Activated T-cell treated with anti-CD3 and anti-CD28 coated beads, Interleukin-2, amount 50 U/mL, for 4 hours (primary cell): ENCODE results near the gene LARGE1. TPM values are rescaled to one million over a fixed set of nuclear protein-coding genes. Genes with fewer than 3 reads are reported as not detected.

Experiments
- ATAC-seq, 2 donors: fragments of 200-7000 bp; cut with Tn5 transposase; one replicate each; pipeline ENCODE4 v1.10.0; 2021
- DNase-seq: peaks from one replicate; pipeline ENCODE4 v3.0.0-alpha.2; 2020
- H3K27me3 Mint-ChIP-seq: one replicate; pipeline ENCODE4 v1.8.0; 2021; ENCODE audit warnings: low read depth, mixed read lengths
- H3K36me3 Mint-ChIP-seq: one replicate; pipeline ENCODE4 v1.8.0; 2022; ENCODE audit warnings: mixed read lengths; ENCODE audit not compliant: insufficient read depth
- H3K4me1 Mint-ChIP-seq: one replicate; pipeline ENCODE4 v1.8.0; 2021; ENCODE audit warnings: low read depth, mixed read lengths
- H3K4me3 Mint-ChIP-seq: one replicate; pipeline ENCODE4 v1.8.0; 2021; ENCODE audit warnings: mild to moderate bottlenecking, moderate library complexity, mixed read lengths
- H3K9me3 Mint-ChIP-seq: one replicate; pipeline ENCODE4 v1.8.0; 2021; ENCODE audit warnings: mixed read lengths
- total RNA-seq, 3 donors: library from RNA; stranded (reverse); gene quantifications; one replicate each; pipeline ENCODE4 v1.2.1, GENCODE V29; 2021

Gene LARGE1
- total RNA-seq, 3 donors from 2014 or later, result 0.73 to 2.2 (median 1.0) TPM

DNA sequence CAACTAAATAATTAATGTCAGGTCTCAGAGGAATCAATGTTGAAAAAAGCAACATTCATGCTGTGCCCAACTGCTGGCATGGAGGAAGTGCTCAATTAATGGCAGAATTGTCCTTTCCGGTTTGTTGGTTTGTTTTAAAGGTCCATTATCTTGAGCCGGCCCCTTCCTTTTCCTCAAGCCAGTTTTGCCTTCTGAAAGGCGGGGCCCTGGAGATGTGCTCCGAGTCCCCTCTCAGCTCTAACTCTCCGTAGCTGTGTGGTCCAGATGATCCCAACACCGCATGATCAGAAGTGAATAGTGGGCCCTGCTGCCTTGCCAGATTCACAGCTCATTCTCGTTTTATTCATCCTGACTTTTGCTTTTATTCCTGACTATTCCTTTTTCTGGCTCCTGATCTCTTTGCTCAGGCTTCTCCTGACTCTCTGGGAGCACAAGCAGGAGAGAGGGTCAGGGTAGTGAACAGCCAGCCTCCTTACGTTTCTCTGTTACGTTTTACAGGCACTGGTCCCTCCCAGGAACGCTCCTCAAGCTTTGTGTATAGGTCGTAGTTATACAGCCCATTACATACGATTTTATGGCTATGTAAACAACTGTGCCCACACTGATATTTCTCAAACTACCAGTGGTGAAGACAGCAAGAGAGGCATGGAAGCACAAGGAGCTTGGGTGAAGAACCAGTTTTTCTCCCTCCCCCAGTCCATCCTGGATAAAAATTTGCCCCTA, 265.9 kb downstream of the LARGE1 start:
- H3K36me3 Mint-ChIP-seq, result no peaks in the 10 kb centered on the region
- no peaks in the 10 kb centered on the region for H3K27me3 Mint-ChIP-seq
- DNase-seq, result no peak
- no peaks in the 10 kb centered on the region for H3K4me1 Mint-ChIP-seq
- ATAC-seq, result no peak
- peaks cover 20% of the 10 kb centered on the region for H3K9me3 Mint-ChIP-seq
- H3K4me3 Mint-ChIP-seq, result no peak overlapping the region

DNA sequence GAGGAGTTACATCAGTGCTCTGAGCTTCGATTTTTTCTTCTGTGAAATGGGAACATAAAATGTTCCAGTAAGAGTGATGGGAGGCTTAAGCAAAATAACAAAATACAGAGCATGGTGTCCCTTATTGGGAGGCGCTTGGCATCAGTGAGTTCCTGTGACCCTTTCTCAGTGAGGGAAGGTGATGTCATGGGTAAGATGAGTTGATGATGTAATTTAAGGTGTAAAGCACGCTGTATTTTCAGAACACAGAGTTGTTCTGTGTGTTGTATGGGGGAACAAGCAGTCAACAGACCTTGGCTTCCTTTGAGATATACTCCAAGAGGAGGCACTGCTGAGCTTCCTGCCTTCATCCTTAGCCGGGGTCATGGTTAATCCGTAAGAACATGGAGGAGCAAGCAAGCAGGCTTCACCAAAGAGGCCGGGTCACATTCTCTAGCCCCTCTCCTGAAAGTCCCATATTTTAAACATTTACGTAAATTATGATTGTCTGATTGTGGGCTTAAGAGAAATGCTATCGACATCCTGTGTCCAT, 266.7 kb downstream of the LARGE1 start:
- DNase-seq (no peak), ATAC-seq (no peak)
- no peak overlapping the region for H3K4me3 Mint-ChIP-seq
- no peaks in the 10 kb centered on the region for H3K36me3 Mint-ChIP-seq
- no peaks in the 10 kb centered on the region for H3K27me3 Mint-ChIP-seq
- H3K4me1 Mint-ChIP-seq, result no peaks in the 10 kb centered on the region
- peaks cover 20% of the 10 kb centered on the region for H3K9me3 Mint-ChIP-seq

DNA sequence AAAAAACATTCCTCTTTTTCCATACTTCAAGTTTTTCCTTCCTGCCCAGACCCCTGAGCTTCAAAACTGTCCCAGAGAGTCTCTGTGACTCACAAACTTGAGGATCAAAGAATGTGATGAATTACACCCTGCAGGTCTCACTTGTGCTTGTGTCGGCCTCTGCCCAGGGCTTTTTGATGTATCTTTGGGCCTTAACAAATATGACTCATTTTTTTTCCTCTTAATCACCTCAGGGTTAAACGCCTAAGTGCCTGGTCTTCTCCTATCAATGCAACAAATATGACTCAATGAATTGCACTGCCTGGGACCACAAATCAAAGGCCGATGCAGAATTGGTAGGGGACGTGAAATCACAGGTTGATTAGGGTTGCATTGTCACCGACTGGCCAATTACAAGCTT, 267.7 kb downstream of the LARGE1 start:
- Mint-ChIP-seq H3K9me3 (peaks cover 20% of the 10 kb centered on the region), H3K27me3 (no peaks in the 10 kb centered on the region), H3K36me3 (no peaks in the 10 kb centered on the region), H3K4me3 (no peak overlapping the region), H3K4me1 (no peaks in the 10 kb centered on the region)
- DNase-seq, result no peak
- ATAC-seq, result no peak

DNA sequence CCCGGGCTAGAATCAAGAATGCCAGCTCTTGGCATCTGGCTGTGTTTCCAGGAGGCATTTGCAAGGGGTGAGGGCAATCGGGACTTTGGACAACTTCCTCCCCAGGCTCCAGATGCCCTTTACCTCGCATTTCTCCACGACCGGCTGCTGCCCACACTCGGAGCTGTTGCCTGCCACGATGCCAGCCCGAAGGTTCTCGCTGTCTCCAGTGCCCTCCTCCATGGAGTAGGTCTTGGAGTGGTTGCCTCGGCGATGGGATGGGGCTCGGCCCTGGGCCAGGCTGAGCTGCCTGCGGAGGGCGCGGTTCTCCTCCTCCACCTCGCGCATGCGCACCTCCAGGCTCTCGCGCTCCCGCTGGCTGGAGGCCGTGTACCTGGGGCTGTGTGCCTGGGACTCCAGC, 270.0 kb downstream of the LARGE1 start:
- H3K36me3 Mint-ChIP-seq, result no peaks in the 10 kb centered on the region
- peaks cover 12% of the 10 kb centered on the region for H3K9me3 Mint-ChIP-seq
- DNase-seq, result no peak
- no peaks in the 10 kb centered on the region for H3K4me1 Mint-ChIP-seq
- H3K4me3 Mint-ChIP-seq, result no peak overlapping the region
- H3K27me3 Mint-ChIP-seq, result no peaks in the 10 kb centered on the region
- ATAC-seq, result no peak

DNA sequence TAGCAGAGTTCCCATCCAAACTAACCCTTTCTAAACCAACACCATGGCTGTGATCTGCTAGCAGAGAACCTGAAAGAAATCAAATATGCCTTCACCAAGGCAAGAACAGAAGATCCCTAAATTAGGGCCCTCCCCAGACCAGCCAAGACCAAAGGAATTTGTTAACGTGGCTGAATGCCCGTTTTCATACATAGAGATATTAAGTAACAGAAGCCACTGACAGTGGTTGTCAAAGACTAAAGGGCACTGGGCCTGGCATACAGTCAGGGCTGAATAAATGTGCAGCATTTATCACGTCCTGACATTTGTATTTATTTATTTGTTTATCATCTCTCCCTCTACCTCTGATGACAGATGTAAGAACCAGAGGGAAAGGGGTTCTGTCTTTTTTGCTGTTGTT, 271.8 kb downstream of the LARGE1 start:
- H3K9me3 Mint-ChIP-seq, result peaks cover 10% of the 10 kb centered on the region
- no peak for DNase-seq
- ATAC-seq, result no peak
- no peaks in the 10 kb centered on the region for H3K4me1 Mint-ChIP-seq
- H3K36me3 Mint-ChIP-seq, result no peaks in the 10 kb centered on the region
- H3K27me3 Mint-ChIP-seq, result no peaks in the 10 kb centered on the region
- H3K4me3 Mint-ChIP-seq, result no peak overlapping the region

DNA sequence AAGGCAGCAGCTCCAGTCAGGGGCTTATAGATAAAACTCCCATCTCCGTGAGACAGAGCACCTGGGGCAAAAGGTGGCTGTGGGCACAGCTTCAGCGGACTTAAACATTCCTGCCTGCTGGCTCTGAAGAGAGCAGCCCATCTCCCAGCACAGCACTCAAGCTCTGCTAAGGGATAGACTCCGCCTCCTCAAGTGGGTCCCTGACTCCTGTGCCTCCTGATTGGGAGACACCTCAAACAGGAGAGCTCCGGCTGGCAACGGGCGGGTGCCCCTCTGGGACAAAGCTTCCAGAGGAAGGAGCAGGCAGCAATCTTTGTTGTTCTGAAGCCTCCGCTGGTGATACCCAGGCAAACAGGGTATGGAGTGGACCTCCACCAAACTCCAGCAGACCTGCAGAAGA, 279.4 kb downstream of the LARGE1 start:
- Mint-ChIP-seq H3K27me3 (no peaks in the 10 kb centered on the region), H3K9me3 (peaks cover 18% of the 10 kb centered on the region), H3K4me3 (no peak overlapping the region), H3K4me1 (no peaks in the 10 kb centered on the region), H3K36me3 (no peaks in the 10 kb centered on the region)
- no peak for DNase-seq
- no peak for ATAC-seq

DNA sequence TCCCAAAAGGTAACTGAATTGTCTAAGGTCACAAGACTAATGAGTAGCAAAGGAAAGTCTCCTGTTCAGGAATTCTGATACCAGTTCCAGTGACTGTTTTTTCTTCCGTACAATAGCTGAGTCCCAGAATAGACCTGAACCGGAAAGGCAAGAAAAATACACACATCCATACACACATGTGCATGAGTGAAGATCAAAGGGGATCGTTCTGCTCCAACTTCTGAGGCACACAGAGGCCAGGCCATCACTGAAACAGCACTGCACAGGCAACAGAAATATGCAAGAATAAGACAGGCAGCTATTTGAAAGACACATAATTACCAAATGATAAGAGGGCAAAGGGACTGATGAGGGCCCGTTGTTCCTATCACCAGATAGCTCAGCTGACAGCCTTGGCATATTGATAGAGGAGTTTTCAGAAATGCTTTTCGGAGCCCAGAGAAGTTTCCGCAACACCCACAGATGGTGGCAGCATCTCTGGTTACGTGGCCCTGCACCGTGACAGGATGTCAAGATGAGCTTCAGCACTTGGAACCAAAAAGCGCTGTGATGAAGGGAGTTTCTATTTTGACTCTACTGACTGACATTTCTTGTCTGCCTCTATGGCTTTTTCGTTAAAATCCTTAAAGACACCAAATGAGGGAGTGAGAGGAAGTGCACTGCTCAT, 280.6 kb downstream of the LARGE1 start:
- H3K27me3 Mint-ChIP-seq, result no peaks in the 10 kb centered on the region
- H3K4me3 Mint-ChIP-seq, result no peak overlapping the region
- H3K36me3 Mint-ChIP-seq, result no peaks in the 10 kb centered on the region
- no peak for DNase-seq
- no peak for ATAC-seq
- no peaks in the 10 kb centered on the region for H3K4me1 Mint-ChIP-seq
- H3K9me3 Mint-ChIP-seq, result peaks cover 19% of the 10 kb centered on the region

DNA sequence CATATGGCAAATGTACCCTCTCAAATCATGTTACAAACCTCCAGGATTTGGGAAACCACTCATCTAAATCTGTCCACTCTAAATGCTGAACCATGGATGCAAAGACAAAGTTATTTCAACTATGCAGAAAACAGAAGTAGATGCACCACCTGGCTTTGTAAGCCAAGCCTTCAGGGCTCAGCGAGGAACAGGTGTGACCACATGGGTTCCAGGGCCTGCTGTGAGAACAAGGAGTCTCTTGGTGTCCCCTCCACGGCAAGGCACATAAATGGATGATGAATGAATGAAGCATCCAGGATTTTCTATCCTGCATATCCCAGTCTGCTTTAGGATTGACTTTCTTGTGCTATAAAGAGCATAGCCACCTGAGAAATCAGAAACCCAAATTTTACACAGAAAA, 284.5 kb downstream of the LARGE1 start:
- ATAC-seq, result no peak

DNA sequence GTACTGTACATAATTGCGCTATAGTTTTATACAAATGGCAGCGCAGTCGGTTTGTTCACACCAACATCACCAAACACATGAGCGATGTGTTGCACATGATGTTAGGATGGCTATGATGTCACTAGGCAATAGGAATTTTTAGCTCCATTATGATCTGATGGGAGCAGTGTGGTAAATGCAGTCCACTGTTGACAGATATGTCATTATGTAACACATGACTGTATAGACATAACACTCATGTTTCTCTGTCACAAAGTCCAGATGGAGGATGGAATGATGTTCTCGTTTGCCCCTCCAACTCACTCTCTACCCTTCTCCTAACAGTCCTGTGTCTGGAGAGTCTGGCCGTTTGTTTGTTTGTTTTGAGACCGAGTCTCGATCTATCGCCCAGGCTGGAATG, 288.5 kb downstream of the LARGE1 start:
- no peak for ATAC-seq
- H3K27me3 Mint-ChIP-seq, result no peaks in the 10 kb centered on the region
- H3K36me3 Mint-ChIP-seq, result peaks cover 2% of the 10 kb centered on the region
- no peaks in the 10 kb centered on the region for H3K4me1 Mint-ChIP-seq
- DNase-seq, result no peak
- H3K9me3 Mint-ChIP-seq, result peaks cover 15% of the 10 kb centered on the region
- H3K4me3 Mint-ChIP-seq, result no peak overlapping the region

More for the DNA sequence above, 284.5 kb downstream of the LARGE1 start:
- Mint-ChIP-seq H3K27me3 (no peaks in the 10 kb centered on the region), H3K4me1 (no peaks in the 10 kb centered on the region), H3K4me3 (no peak overlapping the region), H3K9me3 (peaks cover 9% of the 10 kb centered on the region), H3K36me3 (peaks cover 2% of the 10 kb centered on the region)
- DNase-seq, result no peak

DNA sequence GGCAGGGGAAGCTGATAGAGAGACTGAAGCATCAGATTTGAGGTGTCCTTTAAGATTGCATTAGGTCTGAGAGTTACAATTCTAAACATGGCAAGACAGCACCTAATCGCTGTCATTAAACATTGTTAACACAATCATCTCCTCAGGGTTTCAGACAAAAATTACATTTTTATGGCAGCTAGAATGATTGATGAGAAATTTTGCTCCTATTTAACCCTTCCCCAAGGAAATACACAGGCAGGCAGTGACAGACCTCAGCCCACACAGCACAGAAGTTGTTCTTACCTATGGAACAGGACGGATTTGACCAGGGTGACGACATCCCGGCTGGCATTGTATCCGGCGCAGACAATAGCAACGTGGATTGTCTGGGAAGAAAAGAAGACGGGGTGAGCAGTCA, 294.3 kb downstream of the LARGE1 start:
- no peak for DNase-seq
- Mint-ChIP-seq H3K27me3 (no peaks in the 10 kb centered on the region), H3K9me3 (peaks cover 11% of the 10 kb centered on the region), H3K36me3 (no peaks in the 10 kb centered on the region), H3K4me3 (no peak overlapping the region), H3K4me1 (no peaks in the 10 kb centered on the region)
- ATAC-seq, result no peak

DNA sequence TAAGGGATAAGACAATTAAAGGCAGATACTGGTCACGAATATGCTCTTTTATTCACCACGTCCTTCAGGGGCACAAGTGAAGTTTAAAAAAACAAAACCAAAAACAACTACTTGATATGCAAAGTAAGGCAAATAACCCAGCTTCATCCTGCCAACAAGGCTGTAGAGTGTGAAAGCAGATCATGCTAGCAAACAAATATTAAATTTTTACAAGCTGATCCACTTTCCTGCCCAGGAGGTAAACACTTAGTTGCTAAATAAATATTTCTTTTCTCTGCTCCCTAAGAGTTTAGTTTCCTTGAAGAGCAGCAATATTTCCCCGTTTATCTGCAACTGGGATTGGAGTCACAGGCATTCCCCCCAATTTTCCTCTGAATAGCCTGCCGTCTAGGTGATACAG, 300.2 kb downstream of the LARGE1 start:
- Mint-ChIP-seq H3K4me1 (no peaks in the 10 kb centered on the region), H3K36me3 (no peaks in the 10 kb centered on the region), H3K4me3 (no peak overlapping the region), H3K9me3 (no peaks in the 10 kb centered on the region), H3K27me3 (no peaks in the 10 kb centered on the region)
- ATAC-seq, result no peak
- DNase-seq, result no peak

DNA sequence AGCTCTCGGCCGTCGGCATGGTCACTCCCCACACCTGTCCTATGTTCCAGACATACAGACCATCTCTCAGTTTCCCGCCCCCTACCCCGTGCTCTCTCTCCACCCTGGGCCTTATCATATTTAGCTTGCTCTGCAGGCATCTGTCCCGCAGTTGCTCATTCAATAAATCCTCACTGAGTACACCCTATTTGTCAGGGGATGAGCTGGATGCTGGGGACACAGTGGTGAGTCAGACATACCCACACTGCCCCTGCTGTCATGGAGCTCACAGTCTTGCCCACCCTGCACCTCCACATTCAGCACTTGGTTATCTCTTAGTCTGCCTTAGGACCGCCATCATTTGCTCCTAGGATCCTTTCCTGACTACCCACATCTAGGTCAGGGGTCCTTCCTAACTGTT, 313.8 kb downstream of the LARGE1 start:
- Mint-ChIP-seq H3K4me1 (no peaks in the 10 kb centered on the region), H3K36me3 (no peaks in the 10 kb centered on the region), H3K9me3 (peaks cover 4% of the 10 kb centered on the region), H3K27me3 (no peaks in the 10 kb centered on the region), H3K4me3 (no peak overlapping the region)
- ATAC-seq (no peak), DNase-seq (no peak)

DNA sequence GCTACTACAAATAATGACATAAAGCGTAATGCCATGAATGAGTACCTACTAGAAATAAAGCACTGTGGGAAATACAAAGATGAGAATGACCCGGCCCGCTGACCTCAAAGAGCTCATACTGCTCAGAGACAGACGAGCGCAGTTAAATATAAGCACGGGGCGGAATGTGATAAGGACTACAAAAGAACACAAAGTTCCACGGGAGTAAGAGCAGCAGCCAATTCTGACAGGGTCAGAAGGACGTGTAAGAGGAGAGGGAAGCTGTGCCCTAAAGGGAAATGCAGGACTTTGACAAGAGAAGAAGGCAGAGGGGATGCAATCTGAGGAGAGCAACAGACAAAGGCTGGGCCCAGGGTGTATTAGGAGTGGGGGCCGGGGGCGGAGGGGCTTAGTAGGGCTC, 314.6 kb downstream of the LARGE1 start:
- no peak for ATAC-seq
- H3K4me1 Mint-ChIP-seq, result no peaks in the 10 kb centered on the region
- no peak overlapping the region for H3K4me3 Mint-ChIP-seq
- H3K27me3 Mint-ChIP-seq, result no peaks in the 10 kb centered on the region
- H3K36me3 Mint-ChIP-seq, result no peaks in the 10 kb centered on the region
- H3K9me3 Mint-ChIP-seq, result peaks cover 4% of the 10 kb centered on the region
- DNase-seq, result no peak

DNA sequence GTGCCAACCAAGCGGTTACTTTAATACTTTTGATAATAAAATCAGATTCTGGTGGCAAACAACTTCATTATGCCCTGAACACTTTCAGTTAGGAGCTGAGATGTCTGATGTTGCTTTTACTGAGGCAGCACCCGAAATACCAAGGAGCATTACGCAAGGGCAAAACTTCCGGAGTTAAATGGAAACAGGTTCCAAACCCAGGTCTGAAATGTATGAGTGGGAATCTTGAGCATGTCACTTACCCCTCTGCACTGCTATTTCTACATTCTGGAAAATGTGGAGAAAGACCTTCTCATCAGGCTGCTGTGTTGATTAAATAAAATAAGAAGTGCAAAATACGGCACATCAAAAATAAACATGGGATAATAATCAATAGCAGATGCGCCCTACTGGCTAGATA, 315.1 kb downstream of the LARGE1 start:
- ATAC-seq (no peak), DNase-seq (no peak)
- H3K9me3 Mint-ChIP-seq, result peaks cover 5% of the 10 kb centered on the region
- H3K36me3 Mint-ChIP-seq, result no peaks in the 10 kb centered on the region
- no peaks in the 10 kb centered on the region for H3K4me1 Mint-ChIP-seq
- no peak overlapping the region for H3K4me3 Mint-ChIP-seq
- no peaks in the 10 kb centered on the region for H3K27me3 Mint-ChIP-seq

DNA sequence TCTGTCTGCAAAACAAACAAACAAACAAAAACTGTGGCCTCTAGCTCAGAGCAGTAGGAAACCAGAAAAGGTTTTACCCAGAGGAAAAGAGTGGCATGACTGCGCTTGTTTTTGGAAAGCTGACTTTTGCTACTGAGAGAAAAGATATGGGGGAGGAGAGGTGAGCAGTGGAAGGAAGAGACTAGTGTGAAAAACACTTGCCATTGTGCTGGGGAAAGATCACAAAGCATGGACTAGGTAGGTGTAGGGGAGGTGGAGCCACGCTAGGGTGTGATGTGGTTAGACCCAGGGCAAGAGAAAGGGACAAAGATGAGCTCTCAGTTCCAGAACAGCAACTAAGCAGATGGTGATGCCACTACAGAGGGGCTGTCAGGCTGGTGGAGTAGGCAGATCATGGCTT, 319.2 kb downstream of the LARGE1 start:
- ATAC-seq (no peak), DNase-seq (no peak)
- Mint-ChIP-seq H3K36me3 (no peaks in the 10 kb centered on the region), H3K27me3 (no peaks in the 10 kb centered on the region), H3K4me1 (no peaks in the 10 kb centered on the region), H3K4me3 (no peak overlapping the region), H3K9me3 (peaks cover 6% of the 10 kb centered on the region)
